IMR-90 (cell line): Measurements from ENCODE around the gene HS3ST5. TPM values are rescaled to one million over a fixed set of nuclear protein-coding genes. Genes with fewer than 3 reads are reported as not detected.

Experiments
- ATAC-seq: fragments of 200-7000 bp; cut with Tn5 transposase; 2 replicates; pipeline ENCODE4 v1.9.1; 2020; ENCODE audit warnings: low read depth, mild to moderate bottlenecking, moderate library complexity
- BruUV-seq: library from RNA; stranded (reverse); fragments of 400-500 nt; replicated peaks from 2 replicates; lab custom pipeline; 2021; lab: Mats Ljungman, UMichigan
- CTCF ChIA-PET: fragments of 300-600 bp; formaldehyde crosslinking; extraction: SDS; loops from one replicate; lab custom pipeline; 2021; ENCODE audit warnings: antibody characterized with exemption; lab: Yijun Ruan, JAX
- POLR2A ChIA-PET: fragments of 300-600 bp; sonication (Branson Sonifier 250); formaldehyde crosslinking; loops from one replicate; lab custom pipeline; 2022; ENCODE audit warnings: antibody characterized with exemption; ENCODE audit not compliant: unreplicated experiment; lab: Charles Lee
- DNase-seq: peaks from one replicate; pipeline ENCODE4 v3.0.0; 2013
- H2AFZ ChIP-seq: replicated peaks from 2 replicates; pipeline ENCODE3; 2013; ENCODE audit warnings: low read length, mild to moderate bottlenecking; ENCODE audit not compliant: poor library complexity
- H2AK5ac ChIP-seq: 2 replicates; pipeline ENCODE4 v1.6.1; 2013; ENCODE audit warnings: low read depth, low read length, inconsistent platforms
- H2AK9ac ChIP-seq: replicated peaks from 2 replicates; pipeline ENCODE3; 2013; ENCODE audit warnings: mild to moderate bottlenecking, low read depth, low read length, moderate library complexity; ENCODE audit not compliant: poor library complexity
- H2BK120ac ChIP-seq: 2 replicates; pipeline ENCODE4 v1.6.1; 2013; ENCODE audit warnings: low read depth, low read length, inconsistent platforms
- H2BK15ac ChIP-seq: 3 replicates; pipeline ENCODE4 v1.6.1; 2013; ENCODE audit warnings: low read depth, low read length, inconsistent platforms
- H2BK20ac ChIP-seq: 2 replicates; pipeline ENCODE4 v1.6.1; 2013; ENCODE audit warnings: low read depth, mild to moderate bottlenecking, inconsistent platforms, low read length, moderate library complexity
- H2BK5ac ChIP-seq: 2 replicates; pipeline ENCODE4 v1.6.1; 2013; ENCODE audit warnings: mild to moderate bottlenecking, low read depth, low read length, inconsistent platforms; ENCODE audit not compliant: poor library complexity, severe bottlenecking
- H3K14ac ChIP-seq: replicated peaks from 2 replicates; pipeline ENCODE4 v1.6.1; 2013; ENCODE audit warnings: low read depth, low read length, inconsistent platforms
- H3K18ac ChIP-seq: 2 replicates; pipeline ENCODE4 v1.6.1; 2013; ENCODE audit warnings: low read depth, low read length, control low read depth
- H3K23ac ChIP-seq: 2 replicates; pipeline ENCODE4 v1.6.1; 2013; ENCODE audit warnings: low read depth, low read length, inconsistent platforms
- H3K27ac ChIP-seq: 2 replicates; pipeline ENCODE4 v1.5.1; 2013; ENCODE audit warnings: mild to moderate bottlenecking, control low read depth, low read length; ENCODE audit not compliant: insufficient read depth
- H3K27me3 ChIP-seq: 2 replicates; pipeline ENCODE4 v1.6.1; 2013; ENCODE audit warnings: low read length; ENCODE audit not compliant: control insufficient read depth, insufficient read depth
- H3K36me3 ChIP-seq: 2 replicates; pipeline ENCODE4 v1.6.1; 2013; ENCODE audit warnings: low read length, mixed read lengths; ENCODE audit not compliant: control insufficient read depth, insufficient read depth
- H3K4ac ChIP-seq: 2 replicates; pipeline ENCODE4 v1.6.1; 2013; ENCODE audit warnings: low read depth, low read length, inconsistent platforms
- H3K4me1 ChIP-seq: 2 replicates; pipeline ENCODE4 v1.6.1; 2013; ENCODE audit warnings: low read length, mixed read lengths; ENCODE audit not compliant: control insufficient read depth, insufficient read depth
- H3K4me2 ChIP-seq: 2 replicates; pipeline ENCODE4 v1.6.1; 2013; ENCODE audit warnings: low read depth, mild to moderate bottlenecking, control low read depth, low read length, moderate library complexity
- H3K4me3 ChIP-seq: 2 replicates; pipeline ENCODE4 v1.5.1; 2013; ENCODE audit warnings: low read depth, mild to moderate bottlenecking, control low read depth, low read length, moderate library complexity; ENCODE audit not compliant: insufficient read depth
- H3K56ac ChIP-seq: 2 replicates; pipeline ENCODE4 v1.6.1; 2013; ENCODE audit warnings: low read length, inconsistent platforms; ENCODE audit not compliant: insufficient read depth; ENCODE audit errors: extremely low read depth
- H3K79me1 ChIP-seq, 2 experiments: 2 replicates each; pipeline ENCODE4 v1.6.1; 2013; ENCODE audit warnings: low read length in 2 of 2, inconsistent platforms in 1 of 2, low read depth in 1 of 2
- H3K9ac ChIP-seq: 2 replicates; pipeline ENCODE4 v1.6.1; 2013; ENCODE audit warnings: low read depth, low read length, control low read depth
- H3K9me1 ChIP-seq: 2 replicates; pipeline ENCODE4 v1.6.1; 2013; ENCODE audit warnings: low read length, inconsistent platforms; ENCODE audit not compliant: insufficient read depth
- H3K9me3 ChIP-seq: 2 replicates; pipeline ENCODE4 v1.6.1; 2013; ENCODE audit warnings: low read length; ENCODE audit not compliant: control insufficient read depth, insufficient read depth
- H4K20me1 ChIP-seq: 2 replicates; pipeline ENCODE4 v1.6.1; 2013; ENCODE audit warnings: low read length, inconsistent platforms; ENCODE audit not compliant: insufficient read depth
- H4K5ac ChIP-seq: 2 replicates; pipeline ENCODE4 v1.6.1; 2013; ENCODE audit warnings: mild to moderate bottlenecking, low read depth, low read length, control low read depth
- H4K8ac ChIP-seq, 2 experiments: 2 replicates each; pipeline ENCODE4 v1.6.1; 2013; ENCODE audit warnings: low read depth in 2 of 2, low read length in 2 of 2, control low read depth in 1 of 2, inconsistent platforms in 1 of 2
- H4K91ac ChIP-seq: 2 replicates; pipeline ENCODE4 v1.6.1; 2013; ENCODE audit warnings: low read depth, low read length, inconsistent platforms; ENCODE audit not compliant: insufficient read depth
- BHLHE40 ChIP-seq: fragments of 150-350 bp; IDR thresholded peaks from 2 replicates; pipeline ENCODE4 v1.6.1; 2016; ENCODE audit warnings: mild to moderate bottlenecking, low read depth, low read length
- CEBPB ChIP-seq: IDR thresholded peaks from 2 replicates; pipeline ENCODE4 v1.6.1; 2012; ENCODE audit warnings: low read depth, low read length, improper control_type of control experiment
- CHD1 ChIP-seq: IDR thresholded peaks from 2 replicates; pipeline ENCODE4 v1.6.1; 2012; ENCODE audit warnings: low read depth, low read length, improper control_type of control experiment
- CTCF ChIP-seq: conservative IDR thresholded peaks from 2 replicates; pipeline ENCODE4 v1.5.1; 2012; ENCODE audit warnings: mild to moderate bottlenecking, low read depth, low read length, improper control_type of control experiment
- MAFK ChIP-seq: IDR thresholded peaks from 2 replicates; pipeline ENCODE4 v1.6.1; 2012; ENCODE audit warnings: low read depth, low read length, improper control_type of control experiment
- MAZ ChIP-seq: IDR thresholded peaks from 2 replicates; pipeline ENCODE4 v1.6.1; 2012; ENCODE audit warnings: low read depth, mild to moderate bottlenecking, low read length, improper control_type of control experiment, moderate library complexity, borderline replicate concordance
- MXI1 ChIP-seq: IDR thresholded peaks from 2 replicates; pipeline ENCODE4 v1.6.1; 2012; ENCODE audit warnings: low read depth, mild to moderate bottlenecking, low read length, moderate library complexity, borderline replicate concordance
- POLR2A ChIP-seq: IDR thresholded peaks from 2 replicates; pipeline ENCODE4 v1.6.1; 2012; ENCODE audit warnings: mild to moderate bottlenecking, low read depth, low read length
- RAD21 ChIP-seq: IDR thresholded peaks from 2 replicates; pipeline ENCODE4 v1.6.1; 2012; ENCODE audit warnings: low read length, improper control_type of control experiment
- RFX5 ChIP-seq: IDR thresholded peaks from 2 replicates; pipeline ENCODE4 v1.8.0; 2012; ENCODE audit warnings: low read depth, mild to moderate bottlenecking, low read length, moderate library complexity
- SMC3 ChIP-seq: fragments of 150-350 bp; IDR thresholded peaks from 2 replicates; pipeline ENCODE4 v1.6.1; 2016; ENCODE audit warnings: low read depth, mild to moderate bottlenecking, antibody characterized with exemption, low read length, moderate library complexity
- USF2 ChIP-seq: fragments of 150-350 bp; IDR thresholded peaks from 2 replicates; pipeline ENCODE4 v1.6.1; 2017; ENCODE audit warnings: mild to moderate bottlenecking, antibody characterized with exemption, low read length, low read depth
- WGBS, 2 experiments: methylation state at CpG; one replicate each; pipeline versions ENCODE4 v1.1.5 to v1.1.7; 2013; ENCODE audit warnings: missing lambda C conversion rate in 2 of 2; ENCODE audit not compliant: insufficient read length in 1 of 2; ENCODE audit errors: extremely low coverage in 2 of 2; 5-methylcytosine and 5-hydroxymethylcytosine counted together
- dilution Hi-C: fragments of 300-500 bp; cut with HindIII; formaldehyde crosslinking; loops from one replicate; pipeline ENCODE4 v1.14.3; 2018; ENCODE audit warnings: low sequenced_read_pairs; ENCODE audit not compliant: unreplicated experiment
- in situ Hi-C: fragments of 300-500 bp; cut with MboI; formaldehyde crosslinking; loops from 3 replicates; pipeline ENCODE4 v1.14.3; 2019; ENCODE audit warnings: low sequenced_read_pairs, inconsistent platforms, mixed read lengths
- intact Hi-C: fragments of 100-400 bp; cut with micrococcal nuclease; formaldehyde crosslinking; loops from 2 replicates; pipeline ENCODE4 v1.10.0; 2022
- polyA plus RNA-seq, 3 experiments: library from polyadenylated mRNA; depleted of rRNA; stranded (reverse); fragments of >200 nt; gene quantifications; 2 replicates each; pipeline ENCODE4 v1.2.3, GENCODE V29; 2012; ENCODE audit warnings: low replicate concordance in 1 of 3
- total RNA-seq: library from RNA; depleted of rRNA; stranded (reverse); fragments of >200 nt; gene quantifications from 2 replicates; pipeline ENCODE4 v1.2.3, GENCODE V29; 2012
- TF ChIP-seq, protein P1 (sequence below): fragments of 150-350 bp; IDR thresholded peaks from 2 replicates; pipeline ENCODE4 v1.6.1; 2016; ENCODE audit warnings: low read depth, mild to moderate bottlenecking, low read length, moderate library complexity, borderline replicate concordance

The HS3ST5 gene
- total and polyA plus RNA-seq, 2 of the 4 experiments (the other 2 are of a cell fraction): not detected

- no peak overlapping the region for H4K8ac ChIP-seq
- ChIA-PET CTCF (no interaction called here), POLR2A (no interaction called here)
- in situ Hi-C loops: no loop called here
- ATAC-seq (no peak), DNase-seq (no peak)
- H3K9me1 ChIP-seq: no peaks in the 10 kb centered on the region
- no peak overlapping the region for H2BK15ac ChIP-seq
- no peak overlapping the region for H3K4me3 ChIP-seq
- H3K9ac ChIP-seq: no peak overlapping the region
- H3K18ac ChIP-seq: no peak overlapping the region
- intact Hi-C loops: no loop called here
- H3K23ac ChIP-seq: no peak overlapping the region
- no peak overlapping the region for H2BK20ac ChIP-seq
- H3K9me3 ChIP-seq: no peaks in the 10 kb centered on the region
- no peak overlapping the region for H4K91ac ChIP-seq
- no peak overlapping the region for H3K56ac ChIP-seq
- H2AFZ ChIP-seq: no peak overlapping the region
- TF ChIP-seq MAFK (no peak), USF2 (no peak), SMC3 (no peak), POLR2A (no peak), MXI1 (no peak), CTCF (no peak), CHD1 (no peak), RAD21 (no peak), RFX5 (no peak), MAZ (no peak), BHLHE40 (no peak), CEBPB (no peak)
- TF ChIP-seq, protein P1, sequence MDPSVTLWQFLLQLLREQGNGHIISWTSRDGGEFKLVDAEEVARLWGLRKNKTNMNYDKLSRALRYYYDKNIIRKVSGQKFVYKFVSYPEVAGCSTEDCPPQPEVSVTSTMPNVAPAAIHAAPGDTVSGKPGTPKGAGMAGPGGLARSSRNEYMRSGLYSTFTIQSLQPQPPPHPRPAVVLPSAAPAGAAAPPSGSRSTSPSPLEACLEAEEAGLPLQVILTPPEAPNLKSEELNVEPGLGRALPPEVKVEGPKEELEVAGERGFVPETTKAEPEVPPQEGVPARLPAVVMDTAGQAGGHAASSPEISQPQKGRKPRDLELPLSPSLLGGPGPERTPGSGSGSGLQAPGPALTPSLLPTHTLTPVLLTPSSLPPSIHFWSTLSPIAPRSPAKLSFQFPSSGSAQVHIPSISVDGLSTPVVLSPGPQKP: no peak
- no peaks in the 10 kb centered on the region for H3K36me3 ChIP-seq
- 80% methylated on average over 1 of the region's 2 CpGs; no CpG with 5 or more reads in 1 of the 2 experiments for WGBS, 2 experiments
- no peak overlapping the region for H3K4ac ChIP-seq
- no peak overlapping the region for H3K27ac ChIP-seq
- no peak overlapping the region for H2AK9ac ChIP-seq
- H3K4me2 ChIP-seq: no peak overlapping the region
- BruUV-seq: no TSS peak
- H3K79me1 ChIP-seq: no peaks in the 10 kb centered on the region
- no peak overlapping the region for H2BK5ac ChIP-seq
- no peaks in the 10 kb centered on the region for H3K4me1 ChIP-seq
- dilution Hi-C loops: no loop called here
- H2BK120ac ChIP-seq: no peak overlapping the region
- no peaks in the 10 kb centered on the region for H4K20me1 ChIP-seq
- no peak overlapping the region for H4K5ac ChIP-seq
- no peak overlapping the region for H3K14ac ChIP-seq
- H3K27me3 ChIP-seq: no peaks in the 10 kb centered on the region
- H2AK5ac ChIP-seq: no peak overlapping the region
Observed at GRCh38 chr6:114390176-114390575, 47.4 kb upstream of the HS3ST5 start.
